ENCODE data around the gene ZSWIM5.
A peak's percentile ranks its signal among the peaks of the same experiment; 100 is the strongest.

ZSWIM5 gene

DNA sequence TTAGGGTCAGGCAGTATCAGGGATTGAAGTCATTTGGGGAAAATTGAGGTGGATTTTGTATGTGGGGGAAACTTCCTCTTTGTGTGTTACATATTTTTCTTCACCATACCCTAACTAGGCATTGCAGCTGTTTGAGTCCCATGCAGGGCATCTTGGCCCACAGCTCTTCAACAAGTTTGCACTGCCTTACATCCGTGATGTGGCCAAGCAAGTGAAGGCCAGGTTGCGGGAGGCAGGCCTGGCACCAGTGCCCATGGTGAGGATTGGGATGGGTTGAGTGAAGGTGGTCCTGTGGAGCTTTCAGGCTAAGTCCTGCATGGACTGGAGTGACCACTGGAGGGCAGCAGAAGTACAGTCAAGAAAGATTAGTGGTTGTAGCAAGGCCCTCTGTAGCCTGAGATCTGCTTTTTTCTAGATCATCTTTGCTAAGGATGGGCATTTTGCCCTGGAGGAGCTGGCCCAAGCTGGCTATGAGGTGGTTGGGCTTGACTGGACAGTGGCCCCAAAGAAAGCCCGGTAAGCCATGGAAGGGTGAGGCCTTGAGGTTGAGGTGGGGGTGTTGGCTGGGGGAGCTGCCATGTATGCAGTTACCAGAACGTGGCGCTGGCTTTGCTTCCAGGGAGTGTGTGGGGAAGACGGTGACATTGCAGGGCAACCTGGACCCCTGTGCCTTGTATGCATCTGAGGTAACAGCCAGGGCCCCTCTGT is 191.9 kb downstream of the ZSWIM5 start:
- TF ChIP-seq, protein P1, sequence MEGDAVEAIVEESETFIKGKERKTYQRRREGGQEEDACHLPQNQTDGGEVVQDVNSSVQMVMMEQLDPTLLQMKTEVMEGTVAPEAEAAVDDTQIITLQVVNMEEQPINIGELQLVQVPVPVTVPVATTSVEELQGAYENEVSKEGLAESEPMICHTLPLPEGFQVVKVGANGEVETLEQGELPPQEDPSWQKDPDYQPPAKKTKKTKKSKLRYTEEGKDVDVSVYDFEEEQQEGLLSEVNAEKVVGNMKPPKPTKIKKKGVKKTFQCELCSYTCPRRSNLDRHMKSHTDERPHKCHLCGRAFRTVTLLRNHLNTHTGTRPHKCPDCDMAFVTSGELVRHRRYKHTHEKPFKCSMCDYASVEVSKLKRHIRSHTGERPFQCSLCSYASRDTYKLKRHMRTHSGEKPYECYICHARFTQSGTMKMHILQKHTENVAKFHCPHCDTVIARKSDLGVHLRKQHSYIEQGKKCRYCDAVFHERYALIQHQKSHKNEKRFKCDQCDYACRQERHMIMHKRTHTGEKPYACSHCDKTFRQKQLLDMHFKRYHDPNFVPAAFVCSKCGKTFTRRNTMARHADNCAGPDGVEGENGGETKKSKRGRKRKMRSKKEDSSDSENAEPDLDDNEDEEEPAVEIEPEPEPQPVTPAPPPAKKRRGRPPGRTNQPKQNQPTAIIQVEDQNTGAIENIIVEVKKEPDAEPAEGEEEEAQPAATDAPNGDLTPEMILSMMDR (IDR thresholded peaks at IDR 0.05; ENCODE audit: poor library complexity, severe bottlenecking) = peak; percentile 91
- Histone ChIP-seq H3K4me1 (ENCODE audit: insufficient read depth, poor library complexity, severe bottlenecking) (peaks cover 4% of the 10 kb centered on the region), H3K27me3 (ENCODE audit: insufficient read depth, poor library complexity, severe bottlenecking) (no peaks in the 10 kb centered on the region), H3K36me3 (ENCODE audit: low read depth) (peaks cover 22% of the 10 kb centered on the region), H3K9me3 (ENCODE audit: severe bottlenecking) (no peaks in the 10 kb centered on the region), H3K27ac (ENCODE audit: poor library complexity, severe bottlenecking) (no peak overlapping the region), H3K4me3 (ENCODE audit: severe bottlenecking) (no peak overlapping the region)
- DNase-seq (ENCODE audit: low spot score) = no peak
- ATAC-seq (ENCODE audit: low read depth) = no peak; the same call in 2 of the 3 replicates

DNA sequence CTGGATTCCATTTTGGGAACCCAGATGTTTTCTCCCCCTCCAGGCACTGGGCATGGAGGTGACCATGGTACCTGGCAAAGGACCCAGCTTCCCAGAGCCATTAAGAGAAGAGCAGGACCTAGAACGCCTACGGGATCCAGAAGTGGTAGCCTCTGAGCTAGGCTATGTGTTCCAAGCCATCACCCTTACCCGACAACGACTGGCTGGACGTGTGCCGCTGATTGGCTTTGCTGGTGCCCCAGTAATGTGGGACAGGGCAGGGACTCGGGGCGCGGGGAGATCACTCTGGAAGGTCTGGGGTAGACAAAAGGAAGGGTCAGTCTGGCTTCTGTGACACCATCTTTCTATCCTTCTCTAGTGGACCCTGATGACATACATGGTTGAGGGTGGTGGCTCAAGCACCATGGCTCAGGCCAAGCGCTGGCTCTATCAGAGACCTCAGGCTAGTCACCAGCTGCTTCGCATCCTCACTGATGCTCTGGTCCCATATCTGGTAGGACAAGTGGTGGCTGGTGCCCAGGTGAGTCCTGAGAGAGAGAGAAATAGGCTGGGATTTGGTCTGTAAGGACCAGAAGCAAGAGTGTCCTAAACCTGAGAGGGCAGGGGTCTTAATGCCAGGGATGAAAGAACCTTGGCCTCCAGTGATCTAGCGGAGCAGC is 192.7 kb downstream of the ZSWIM5 start:
- H3K4me1 ChIP-seq (ENCODE audit: insufficient read depth, poor library complexity, severe bottlenecking) = peaks cover 4% of the 10 kb centered on the region
- H3K27ac ChIP-seq (ENCODE audit: poor library complexity, severe bottlenecking) = peak overlapping the region; percentile 65
- ATAC-seq (ENCODE audit: low read depth) (no peak), DNase-seq (ENCODE audit: low spot score) (no peak)
- TF ChIP-seq, protein P1 (IDR thresholded peaks at IDR 0.05; ENCODE audit: poor library complexity, severe bottlenecking) = no peak
- no peaks in the 10 kb centered on the region for H3K27me3 ChIP-seq (ENCODE audit: insufficient read depth, poor library complexity, severe bottlenecking)
- peaks cover 30% of the 10 kb centered on the region for H3K36me3 ChIP-seq (ENCODE audit: low read depth)
- H3K9me3 ChIP-seq (ENCODE audit: severe bottlenecking) = no peaks in the 10 kb centered on the region
- no peak overlapping the region for H3K4me3 ChIP-seq (ENCODE audit: severe bottlenecking)

DNA sequence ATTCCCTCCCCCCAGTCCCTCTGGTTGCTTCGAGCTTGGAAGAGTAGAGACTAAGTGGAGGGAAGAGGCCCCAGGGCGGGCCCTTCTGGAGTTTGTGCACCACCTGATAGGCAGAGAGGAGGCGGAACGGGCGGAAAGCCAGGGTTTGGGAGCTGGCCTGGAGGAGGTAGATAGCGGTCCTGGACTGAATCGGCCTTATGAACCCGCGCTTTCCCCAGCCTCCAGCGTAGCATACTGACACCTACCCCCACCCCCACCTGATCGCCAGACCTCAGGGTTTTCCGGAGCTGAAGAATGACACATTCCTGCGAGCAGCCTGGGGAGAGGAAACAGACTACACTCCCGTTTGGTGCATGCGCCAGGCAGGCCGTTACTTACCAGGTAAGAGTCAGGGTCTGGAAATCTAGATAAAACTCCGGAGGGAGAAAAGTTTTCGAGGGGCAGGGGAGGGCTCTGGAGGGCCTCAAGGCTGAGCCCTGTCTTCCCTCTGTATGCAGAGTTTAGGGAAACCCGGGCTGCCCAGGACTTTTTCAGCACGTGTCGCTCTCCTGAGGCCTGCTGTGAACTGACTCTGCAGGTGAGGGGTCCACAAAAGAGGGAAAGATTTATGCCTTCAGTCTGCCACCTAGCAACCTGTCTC is 193.6 kb downstream of the ZSWIM5 start:
- TF ChIP-seq, protein P1 (IDR thresholded peaks at IDR 0.05; ENCODE audit: poor library complexity, severe bottlenecking) = no peak
- Histone ChIP-seq H3K27ac (ENCODE audit: poor library complexity, severe bottlenecking) (peak overlapping the region; percentile 65), H3K36me3 (ENCODE audit: low read depth) (peaks cover 37% of the 10 kb centered on the region), H3K4me1 (ENCODE audit: insufficient read depth, poor library complexity, severe bottlenecking) (peaks cover 4% of the 10 kb centered on the region), H3K4me3 (ENCODE audit: severe bottlenecking) (peak overlapping the region; percentile 98), H3K27me3 (ENCODE audit: insufficient read depth, poor library complexity, severe bottlenecking) (no peaks in the 10 kb centered on the region), H3K9me3 (ENCODE audit: severe bottlenecking) (no peaks in the 10 kb centered on the region)
- DNase-seq (ENCODE audit: low spot score) (no peak), ATAC-seq (ENCODE audit: low read depth) (peak; percentile 42)

DNA sequence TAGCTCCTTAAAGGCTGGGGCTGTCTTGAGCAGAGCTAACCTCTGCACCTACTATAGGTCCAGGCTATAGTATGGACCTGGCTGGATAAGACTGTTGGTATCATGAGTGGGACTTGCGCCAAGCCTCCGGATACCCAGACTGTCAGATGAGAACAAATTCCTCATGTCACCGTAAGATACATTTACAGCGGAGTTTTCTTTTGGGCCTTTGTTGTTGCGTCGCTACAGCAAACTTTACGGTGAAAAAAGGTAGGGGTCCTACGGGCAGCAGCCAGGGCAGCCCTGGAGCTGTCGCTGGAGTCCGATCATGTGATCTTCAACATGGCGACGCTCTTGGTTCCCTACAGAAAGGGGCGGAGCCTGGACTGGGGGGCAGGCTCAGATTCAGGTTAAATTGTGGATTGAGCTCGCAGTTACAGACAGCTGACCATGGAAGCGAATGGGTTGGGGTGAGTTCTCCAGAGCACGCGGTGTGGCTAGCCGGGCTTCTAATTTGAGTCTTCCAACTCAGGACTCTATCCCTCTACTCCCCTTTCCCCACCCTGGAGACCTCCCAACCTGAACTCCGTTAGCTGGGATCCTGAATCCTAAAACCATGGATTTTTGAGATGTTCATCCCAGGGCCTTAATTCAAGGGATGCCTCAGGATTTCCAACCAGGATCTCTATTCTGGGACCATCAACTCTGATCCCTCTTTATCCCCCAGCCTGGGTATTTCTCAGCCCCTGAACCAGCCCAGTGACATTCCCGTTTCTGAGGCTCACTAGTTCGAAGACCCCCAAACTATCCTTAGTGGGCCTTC is 194.4 kb downstream of the ZSWIM5 start, which contains the start of gene UROD:
Gene UROD, plus strand, starts transcription at position 418 of the 802 bp plus-strand sequence. Its CDS starts 12 bp downstream, at position 430.
- Histone ChIP-seq H3K4me1 (ENCODE audit: insufficient read depth, poor library complexity, severe bottlenecking) (peaks cover 4% of the 10 kb centered on the region), H3K4me3 (ENCODE audit: severe bottlenecking) (peak within 1 kb of the TSS; percentile 98), H3K36me3 (ENCODE audit: low read depth) (peaks cover 39% of the 10 kb centered on the region), H3K27ac (ENCODE audit: poor library complexity, severe bottlenecking) (peak within 1 kb of the TSS; percentile 65), H3K27me3 (ENCODE audit: insufficient read depth, poor library complexity, severe bottlenecking) (no peaks in the 10 kb centered on the region), H3K9me3 (ENCODE audit: severe bottlenecking) (no peaks in the 10 kb centered on the region)
- DNase-seq (ENCODE audit: low spot score) (peak; percentile 90), ATAC-seq (ENCODE audit: low read depth) (peak; percentile 66)
- TF ChIP-seq, protein P1 (IDR thresholded peaks at IDR 0.05; ENCODE audit: poor library complexity, severe bottlenecking) = no peak

Measured in RWPE2 (cell line).